ENCODE data around the gene PRPF38B. TPM values are rescaled to one million over a fixed set of nuclear protein-coding genes. Genes with fewer than 3 reads are reported as not detected.
"Not testable (repeated sequence)": the region's sequence is repeated elsewhere in the genome, so short reads cannot be mapped to it uniquely, and the experiment has no call there.

Gene PRPF38B
- total RNA-seq, 5 donors from 2014 or later (not counting 1 experiment from before 2014, with no cell fraction given): 109 to 130 (median 110) TPM

DNA sequence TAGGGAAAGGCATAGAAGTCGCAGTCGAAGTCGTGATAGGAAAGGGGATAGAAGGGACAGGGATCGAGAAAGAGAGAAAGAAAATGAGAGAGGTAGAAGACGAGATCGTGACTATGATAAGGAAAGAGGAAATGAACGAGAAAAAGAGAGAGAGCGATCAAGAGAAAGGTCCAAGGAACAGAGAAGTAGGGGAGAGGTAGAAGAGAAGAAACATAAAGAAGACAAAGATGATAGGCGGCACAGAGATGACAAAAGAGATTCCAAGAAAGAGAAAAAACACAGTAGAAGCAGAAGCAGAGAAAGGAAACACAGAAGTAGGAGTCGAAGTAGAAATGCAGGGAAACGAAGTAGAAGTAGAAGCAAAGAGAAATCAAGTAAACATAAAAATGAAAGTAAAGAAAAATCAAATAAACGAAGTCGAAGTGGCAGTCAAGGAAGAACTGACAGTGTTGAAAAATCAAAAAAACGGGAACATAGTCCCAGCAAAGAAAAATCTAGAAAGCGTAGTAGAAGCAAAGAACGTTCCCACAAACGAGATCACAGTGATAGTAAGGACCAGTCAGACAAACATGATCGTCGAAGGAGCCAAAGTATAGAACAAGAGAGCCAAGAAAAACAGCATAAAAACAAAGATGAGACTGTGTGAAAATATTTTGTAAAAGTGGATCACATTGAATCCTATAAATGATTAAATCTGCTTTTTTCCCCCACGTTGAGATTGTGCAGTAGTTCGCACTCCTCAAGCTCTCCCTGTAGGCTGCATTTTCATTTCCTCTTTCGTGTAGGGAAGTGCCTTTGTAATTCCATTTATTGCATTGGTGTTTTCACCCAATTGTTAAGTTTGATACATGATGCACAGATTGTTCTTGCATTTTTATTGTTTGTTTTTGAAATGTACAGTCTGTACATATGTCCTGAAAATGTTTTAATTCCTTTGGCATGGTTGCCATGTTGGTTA is 7.5 kb downstream of the PRPF38B start:
- Mint-ChIP-seq H3K9me3 (no peaks in the 10 kb centered on the region), H3K4me1 (peaks cover 53 to 91% (median 79%) of the 10 kb centered on the region in 3 donors), H3K36me3 (peaks cover 51% of the 10 kb centered on the region), H3K4me3 (peak overlapping the region; percentile 65 to 70 (median 65)), H3K27me3 (no peaks in the 10 kb centered on the region), H3K27ac (peak overlapping the region; percentile 92 to 94)
- ChIA-PET CTCF (no interaction called here), POLR2A (interaction anchor here in 1 of 2 donors (0.7 kb wide), 1 partner anchor 48 kb away, joined by 3 read pairs; no protein-coding TSS in a partner anchor)
- no peaks in the 10 kb centered on the region for H3K27me3 ChIP-seq (replicated peaks in 1 of 2; ENCODE audit: control insufficient read depth in 2 of 2, extremely low read depth in 1 of 2, insufficient read depth in 2 of 2, low read length in 1 of 2)
- no peaks in the 10 kb centered on the region for H3K9me3 ChIP-seq
- peak overlapping the region; percentile 56 for H3K27ac ChIP-seq (ENCODE audit: low read length)
- ATAC-seq (replicated peaks in 1 of 4): no peak
- H3K4me1 ChIP-seq (ENCODE audit: control insufficient read depth in 1 of 2, extremely low read depth in 1 of 2, insufficient read depth in 2 of 2, low read length in 2 of 2): peaks cover 18 to 24% of the 10 kb centered on the region in 2 experiments
- DNase-seq: no peak
- H3K4me3 ChIP-seq (ENCODE audit: control insufficient read depth in 1 of 2, extremely low read depth in 1 of 2, low read length in 1 of 2): peak overlapping the region in 1 of 2 donors; percentile 7
- WGBS (ENCODE audit: insufficient coverage): 61% methylated on average over 18 of the region's 22 CpGs
- H3K36me3 ChIP-seq (ENCODE audit: control insufficient read depth in 2 of 2, extremely low read depth in 1 of 2, insufficient read depth in 1 of 2, low read length in 1 of 2): peaks cover 0 to 65% of the 10 kb centered on the region in 2 donors

GRCh38 chr1:108701176-108701849 is 9.2 kb downstream of the PRPF38B start:
- H3K27me3 ChIP-seq (replicated peaks in 1 of 2; ENCODE audit: control insufficient read depth in 2 of 2, extremely low read depth in 1 of 2, insufficient read depth in 2 of 2, low read length in 1 of 2): no peaks in the 10 kb centered on the region
- H3K36me3 ChIP-seq (ENCODE audit: control insufficient read depth in 2 of 2, extremely low read depth in 1 of 2, insufficient read depth in 1 of 2, low read length in 1 of 2): peaks cover 0 to 57% of the 10 kb centered on the region in 2 donors
- ChIA-PET POLR2A (no interaction called here), CTCF (interaction anchor here in 1 of 2 donors (1.0 to 4.7 kb wide), 2 partner anchors 9 kb away, joined by 4 to 35 read pairs; partner anchors contain the start of gene PRPF38B)
- peaks cover 17 to 35% of the 10 kb centered on the region in 2 experiments for H3K4me1 ChIP-seq (ENCODE audit: control insufficient read depth in 1 of 2, extremely low read depth in 1 of 2, insufficient read depth in 2 of 2, low read length in 2 of 2)
- H3K9me3 ChIP-seq: no peaks in the 10 kb centered on the region
- DNase-seq (no peak), ATAC-seq (replicated peaks in 1 of 4) (no peak)
- Mint-ChIP-seq H3K9me3 (no peaks in the 10 kb centered on the region), H3K27ac (peak overlapping the region; percentile 71 to 79), H3K27me3 (no peaks in the 10 kb centered on the region), H3K4me1 (peaks cover 54 to 93% (median 80%) of the 10 kb centered on the region in 3 donors), H3K4me3 (no peak overlapping the region), H3K36me3 (peaks cover 47% of the 10 kb centered on the region)
- peak overlapping the region; percentile 56 for H3K27ac ChIP-seq (ENCODE audit: low read length)
- 100% methylated on average over 2 of the region's 5 CpGs for WGBS (ENCODE audit: insufficient coverage)
- no peak overlapping the region for H3K4me3 ChIP-seq (ENCODE audit: control insufficient read depth in 1 of 2, extremely low read depth in 1 of 2, low read length in 1 of 2)

DNA sequence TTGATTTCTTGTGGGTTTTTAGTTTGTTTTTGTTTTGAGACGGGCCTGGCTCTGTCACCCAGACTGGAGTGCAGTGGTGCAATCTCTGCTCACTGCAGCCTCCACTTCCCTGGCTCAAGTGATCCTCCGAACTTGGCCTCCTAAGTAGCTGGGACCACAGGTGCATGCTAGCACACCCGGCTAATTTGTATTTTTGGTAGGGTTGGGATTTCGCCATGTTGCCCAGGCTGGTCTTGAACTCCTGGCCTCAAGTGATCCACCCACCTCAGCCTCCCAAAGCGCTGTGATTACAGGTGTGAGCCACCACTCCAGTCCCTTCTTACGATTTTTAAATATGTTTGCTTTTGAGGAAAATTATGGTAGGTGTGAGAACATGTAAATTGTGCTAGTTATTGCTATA is 10.0 kb downstream of the PRPF38B start:
- H3K36me3 ChIP-seq (ENCODE audit: control insufficient read depth in 2 of 2, extremely low read depth in 1 of 2, insufficient read depth in 1 of 2, low read length in 1 of 2): peaks cover 0 to 49% of the 10 kb centered on the region in 2 donors
- not testable (repeated sequence) for DNase-seq; H3K4me3 Mint-ChIP-seq; H3K9me3 Mint-ChIP-seq; H3K27me3 Mint-ChIP-seq; H3K27ac ChIP-seq (ENCODE audit: low read length); H3K4me3 ChIP-seq (ENCODE audit: control insufficient read depth in 1 of 2, extremely low read depth in 1 of 2, low read length in 1 of 2); H3K9me3 ChIP-seq; H3K27me3 ChIP-seq (replicated peaks in 1 of 2; ENCODE audit: control insufficient read depth in 2 of 2, extremely low read depth in 1 of 2, insufficient read depth in 2 of 2, low read length in 1 of 2); ATAC-seq (replicated peaks in 1 of 4)
- ChIA-PET CTCF (interaction anchor here in 1 of 2 donors (4.7 kb wide), 1 partner anchor 10 kb away, joined by 35 read pairs; the partner anchor contains the start of gene PRPF38B), POLR2A (interaction anchor here in 1 of 2 donors (0.6 to 1.8 kb wide), 2 partner anchors 10 to 63 kb away, joined by 4 to 15 read pairs; partner anchors contain the start of gene PRPF38B)
- H3K4me1 ChIP-seq (ENCODE audit: control insufficient read depth in 1 of 2, extremely low read depth in 1 of 2, insufficient read depth in 2 of 2, low read length in 2 of 2): peaks cover 17 to 31% of the 10 kb centered on the region in 2 experiments
- Mint-ChIP-seq H3K27ac (peak overlapping the region; percentile 71 to 79), H3K36me3 (peaks cover 40% of the 10 kb centered on the region), H3K4me1 (peaks cover 48 to 87% (median 73%) of the 10 kb centered on the region in 3 donors)
- 100% methylated on average over 1 of the region's 6 CpGs for WGBS (ENCODE audit: insufficient coverage)

DNA sequence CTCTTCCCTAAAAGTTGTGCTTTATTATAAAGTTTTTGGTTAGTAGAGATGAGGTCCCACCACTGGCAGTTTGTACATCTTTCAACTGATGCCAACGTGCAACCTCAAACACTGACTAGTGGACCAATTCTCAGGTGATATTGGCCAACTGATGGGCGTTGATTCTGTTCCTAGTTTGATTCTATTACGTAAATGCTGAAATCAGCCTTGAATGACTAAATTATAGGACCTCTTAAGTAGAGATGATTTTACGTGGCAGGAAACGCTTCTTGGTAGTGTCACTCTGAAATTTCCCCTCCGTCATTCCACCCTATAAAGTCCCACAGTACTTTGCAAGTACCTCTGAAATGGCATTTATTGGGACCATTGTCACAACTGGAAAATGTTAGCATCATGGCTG is 11.8 kb downstream of the PRPF38B start:
- ATAC-seq (replicated peaks in 1 of 4): peak; percentile 40 to 72 (median 46)
- 56% methylated on average over 3 of the region's 6 CpGs for WGBS (ENCODE audit: insufficient coverage)
- peak overlapping the region; percentile 88 to 93 for H3K27ac Mint-ChIP-seq
- H3K36me3 Mint-ChIP-seq: peaks cover 24% of the 10 kb centered on the region
- POLR2A ChIA-PET: interaction anchor here (0.9 to 1.7 kb wide), 3 partner anchors 9 to 12 kb away, joined by 3 to 10 read pairs (median 3); partner anchors contain the start of gene PRPF38B (in 2 of the 2)
- DNase-seq: peak in 16 of 35 experiments; percentile 8 to 74 (median 14)
- CTCF ChIA-PET: interaction anchor here (0.6 to 4.7 kb wide), 2 partner anchors 12 to 147 kb away, joined by 3 to 35 read pairs; partner anchors contain the start of gene PRPF38B (in 1 of the 2)
- no peaks in the 10 kb centered on the region for H3K27me3 Mint-ChIP-seq
- H3K4me3 Mint-ChIP-seq: peak overlapping the region; percentile 54 to 65 (median 59)
- no peaks in the 10 kb centered on the region for H3K27me3 ChIP-seq (replicated peaks in 1 of 2; ENCODE audit: control insufficient read depth in 2 of 2, extremely low read depth in 1 of 2, insufficient read depth in 2 of 2, low read length in 1 of 2)
- H3K27ac ChIP-seq (ENCODE audit: low read length): peak overlapping the region; percentile 86
- peaks cover 40 to 78% (median 64%) of the 10 kb centered on the region in 3 donors for H3K4me1 Mint-ChIP-seq
- no peaks in the 10 kb centered on the region for H3K9me3 Mint-ChIP-seq
- H3K4me1 ChIP-seq (ENCODE audit: control insufficient read depth in 1 of 2, extremely low read depth in 1 of 2, insufficient read depth in 2 of 2, low read length in 2 of 2): peaks cover 13 to 33% of the 10 kb centered on the region in 2 experiments
- no peaks in the 10 kb centered on the region for H3K9me3 ChIP-seq
- peaks cover 0 to 30% of the 10 kb centered on the region in 2 donors for H3K36me3 ChIP-seq (ENCODE audit: control insufficient read depth in 2 of 2, extremely low read depth in 1 of 2, insufficient read depth in 1 of 2, low read length in 1 of 2)
- peak overlapping the region in 1 of 2 donors; percentile 1 for H3K4me3 ChIP-seq (ENCODE audit: control insufficient read depth in 1 of 2, extremely low read depth in 1 of 2, low read length in 1 of 2)

DNA sequence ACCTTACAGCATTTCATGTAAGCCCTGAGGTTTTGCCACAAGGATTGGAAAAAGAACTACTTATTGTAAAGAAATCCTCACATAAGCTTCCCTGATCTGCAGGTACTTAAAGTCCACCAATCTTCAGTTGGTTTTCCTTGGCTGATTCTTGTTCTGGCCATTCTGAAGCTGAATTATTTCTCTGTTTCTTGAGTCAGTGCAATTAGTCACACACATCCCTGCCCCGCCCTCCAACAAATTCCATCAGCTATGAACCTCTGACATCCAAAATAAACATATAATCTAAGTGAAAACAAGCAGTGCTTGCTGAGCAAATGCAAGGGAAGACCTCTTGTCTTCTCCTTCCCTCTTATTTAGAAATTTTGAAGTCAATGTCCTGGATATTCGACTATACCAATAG is 12.4 kb downstream of the PRPF38B start:
- no peaks in the 10 kb centered on the region for H3K9me3 ChIP-seq
- H3K9me3 Mint-ChIP-seq: no peaks in the 10 kb centered on the region
- no peak for DNase-seq
- WGBS (ENCODE audit: insufficient coverage): no CpG with 5 or more reads among the region's 2 CpGs
- peaks cover 0 to 25% of the 10 kb centered on the region in 2 donors for H3K36me3 ChIP-seq (ENCODE audit: control insufficient read depth in 2 of 2, extremely low read depth in 1 of 2, insufficient read depth in 1 of 2, low read length in 1 of 2)
- CTCF ChIA-PET: interaction anchor here in 1 of 2 donors (4.7 kb wide), 1 partner anchor 12 kb away, joined by 35 read pairs; the partner anchor contains the start of gene PRPF38B
- no peaks in the 10 kb centered on the region for H3K27me3 Mint-ChIP-seq
- ATAC-seq (replicated peaks in 1 of 4): no peak
- H3K27ac ChIP-seq (ENCODE audit: low read length): peak overlapping the region; percentile 86
- POLR2A ChIA-PET: interaction anchor here (0.6 to 1.7 kb wide), 4 partner anchors 10 to 23 kb away, joined by 3 to 10 read pairs (median 4); partner anchors contain the start of gene PRPF38B (in 2 of the 2)
- H3K27ac Mint-ChIP-seq: peak overlapping the region; percentile 88 to 93
- no peak overlapping the region for H3K4me3 ChIP-seq (ENCODE audit: control insufficient read depth in 1 of 2, extremely low read depth in 1 of 2, low read length in 1 of 2)
- H3K4me1 ChIP-seq (ENCODE audit: control insufficient read depth in 1 of 2, extremely low read depth in 1 of 2, insufficient read depth in 2 of 2, low read length in 2 of 2): peaks cover 13 to 33% of the 10 kb centered on the region in 2 experiments
- peaks cover 18% of the 10 kb centered on the region for H3K36me3 Mint-ChIP-seq
- peak overlapping the region in 1 of 3 donors; percentile 54 for H3K4me3 Mint-ChIP-seq
- H3K4me1 Mint-ChIP-seq: peaks cover 40 to 77% (median 62%) of the 10 kb centered on the region in 3 donors
- no peaks in the 10 kb centered on the region for H3K27me3 ChIP-seq (replicated peaks in 1 of 2; ENCODE audit: control insufficient read depth in 2 of 2, extremely low read depth in 1 of 2, insufficient read depth in 2 of 2, low read length in 1 of 2)
